WI38 (cell line): ENCODE data around the gene MMD.
"Not testable (repeated sequence)": the region's sequence is repeated elsewhere in the genome, so short reads cannot be mapped to it uniquely, and the experiment has no call there.

ENCODE experiments used
- H3K4me3 ChIP-seq: 2 replicates; pipeline ENCODE4 v1.5.1; 2011; ENCODE audit warnings: low read depth, mild to moderate bottlenecking, control low read depth, low read length
- CTCF ChIP-seq: IDR thresholded peaks from 2 replicates; pipeline ENCODE4 v1.5.1; 2012; ENCODE audit warnings: low read depth, mild to moderate bottlenecking, control low read depth, low read length

Gene MMD

DNA sequence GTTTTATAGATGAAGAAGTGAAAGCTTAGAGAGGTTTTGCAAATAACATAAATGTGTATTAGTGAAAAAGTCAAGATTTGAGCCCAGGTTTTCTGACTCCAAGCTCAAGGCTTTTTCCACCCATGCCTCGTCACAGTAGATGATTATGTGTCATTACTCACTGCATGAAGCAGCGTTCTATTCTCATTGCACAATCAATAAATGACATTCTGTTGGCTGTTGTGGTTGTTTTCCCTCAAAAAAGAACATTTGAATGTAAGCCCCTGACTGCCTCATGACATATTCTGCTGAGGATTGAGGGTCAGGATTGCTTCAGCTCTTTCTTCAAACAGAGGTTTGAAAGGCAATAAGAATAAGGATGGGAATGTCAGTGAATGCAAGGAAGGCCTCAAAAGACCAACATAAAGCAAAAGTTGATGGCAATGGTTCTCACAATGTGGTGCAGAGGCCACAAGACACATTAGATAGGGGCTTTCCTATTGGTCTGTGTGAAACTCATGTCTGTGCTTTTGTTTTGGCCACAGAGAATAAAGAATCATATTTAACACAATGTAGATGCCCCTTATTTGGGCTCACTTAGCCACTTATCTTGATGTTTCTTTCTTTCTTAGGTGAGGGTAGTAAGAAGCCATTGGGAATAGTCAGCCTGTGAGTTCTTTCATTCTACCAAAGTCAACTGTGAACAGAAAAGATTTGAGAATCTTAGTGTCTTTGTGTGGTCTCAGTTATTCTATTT lies 5.4 kb upstream of the MMD start:
- TF ChIP-seq CTCF = no peak

GRCh38 chr17:55424893-55425540 lies 3.4 kb upstream of the MMD start:
- no peak overlapping the region for H3K4me3 ChIP-seq
- no peak for TF ChIP-seq CTCF

More for the DNA sequence above, 5.4 kb upstream of the MMD start:
- no peak overlapping the region for H3K4me3 ChIP-seq

GRCh38 chr17:55423535-55423934 lies 1.9 kb upstream of the MMD start:
- no peak for TF ChIP-seq CTCF
- H3K4me3 ChIP-seq = no peak overlapping the region

DNA sequence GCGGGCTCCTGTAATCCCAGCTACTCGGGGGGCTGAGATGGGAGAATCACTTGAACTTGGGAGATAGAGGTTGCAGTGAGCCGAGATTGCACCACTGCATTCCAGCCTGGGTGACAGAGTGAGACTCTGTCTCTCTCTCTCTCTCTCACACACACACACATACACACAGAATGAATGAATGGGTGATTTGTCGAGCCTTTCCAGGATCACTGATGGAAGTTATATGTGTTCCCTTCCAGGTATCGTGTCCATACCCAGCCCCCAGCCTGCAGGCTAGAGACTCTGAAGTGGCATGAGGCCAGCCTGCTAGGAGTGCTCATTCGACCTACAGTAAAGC lies 1.2 kb upstream of the MMD start:
- not testable (repeated sequence) for H3K4me3 ChIP-seq

GRCh38 chr17:55420776-55421178 lies 858 bp downstream of the MMD start:
- H3K4me3 ChIP-seq = peak overlapping the region; percentile 87
- TF ChIP-seq CTCF = no peak

GRCh38 chr17:55420067-55420775 lies 1.4 kb downstream of the MMD start:
- H3K4me3 ChIP-seq = peak overlapping the region; percentile 87
- no peak for TF ChIP-seq CTCF

GRCh38 chr17:55418369-55419268 lies 3.0 kb downstream of the MMD start:
- TF ChIP-seq CTCF = no peak
- no peak overlapping the region for H3K4me3 ChIP-seq
